ENCODE results near the gene CHST3. TPM values are rescaled to one million over a fixed set of nuclear protein-coding genes. Genes with fewer than 3 reads are reported as not detected.

The CHST3 gene
- polyA plus RNA-seq, 4 donors: 0.22 to 7.7 (median 2.5) TPM

- H3K27me3 ChIP-seq (ENCODE audit: control insufficient read depth in 3 of 3, insufficient read depth in 3 of 3, low read length in 3 of 3): no peaks in the 10 kb centered on the region
- 87 to 91% (median 90%) methylated on average over 13 of the region's 13 CpGs for WGBS, 3 donors
- no peak overlapping the region for H3K4me3 ChIP-seq (ENCODE audit: low read depth in 1 of 3, low read length in 3 of 3)
- H3K27ac ChIP-seq (ENCODE audit: low read depth in 1 of 3, low read length in 2 of 3): no peak overlapping the region
- DNase-seq (no peak), FAIRE-seq (no peak)
- peaks cover 0 to 17% (median 0%) of the 10 kb centered on the region in 3 donors for H3K4me1 ChIP-seq (ENCODE audit: control insufficient read depth in 3 of 3, insufficient read depth in 2 of 3, low read depth in 1 of 3, low read length in 2 of 3)
- H3K36me3 ChIP-seq (ENCODE audit: control insufficient read depth in 3 of 3, insufficient read depth in 2 of 3, low read depth in 1 of 3, low read length in 3 of 3): no peaks in the 10 kb centered on the region
- H3K9me3 ChIP-seq (ENCODE audit: control insufficient read depth in 2 of 2, insufficient read depth in 1 of 2, low read depth in 1 of 2, low read length in 1 of 2): no peaks in the 10 kb centered on the region
Measured at GRCh38 chr10:72035252-72035887, 71.2 kb downstream of the CHST3 start.

DNA sequence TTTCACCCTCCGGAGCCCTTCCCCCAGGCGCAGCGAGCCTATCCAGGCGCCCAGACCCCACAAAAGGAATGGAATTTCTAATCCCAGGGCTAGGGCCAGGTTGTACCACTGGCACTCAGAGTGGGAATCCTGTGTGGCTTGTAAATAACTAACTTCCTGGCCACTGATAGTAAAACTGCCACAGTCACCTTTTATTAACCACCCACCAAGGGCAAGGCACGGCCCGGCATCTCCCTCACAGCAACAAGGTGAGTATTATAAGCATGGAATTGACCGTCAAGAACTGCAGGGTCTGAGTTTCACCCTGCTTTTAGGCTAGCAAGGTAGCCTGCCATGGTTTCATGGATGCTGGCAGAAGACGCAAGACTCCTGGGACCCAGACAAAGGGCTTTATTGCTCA is 73.1 kb downstream of the CHST3 start:
- H3K36me3 ChIP-seq (ENCODE audit: control insufficient read depth in 3 of 3, insufficient read depth in 2 of 3, low read depth in 1 of 3, low read length in 3 of 3): no peaks in the 10 kb centered on the region
- DNase-seq: no peak
- no peaks in the 10 kb centered on the region for H3K9me3 ChIP-seq (ENCODE audit: control insufficient read depth in 2 of 2, insufficient read depth in 1 of 2, low read depth in 1 of 2, low read length in 1 of 2)
- H3K4me1 ChIP-seq (ENCODE audit: control insufficient read depth in 3 of 3, insufficient read depth in 2 of 3, low read depth in 1 of 3, low read length in 2 of 3): peaks cover 0 to 7% (median 0%) of the 10 kb centered on the region in 3 donors
- no peak overlapping the region for H3K27ac ChIP-seq (ENCODE audit: low read depth in 1 of 3, low read length in 2 of 3)
- FAIRE-seq: no peak
- no peak overlapping the region for H3K4me3 ChIP-seq (ENCODE audit: low read depth in 1 of 3, low read length in 3 of 3)
- WGBS, 3 donors: 85 to 92% (median 91%) methylated on average over 8 of the region's 8 CpGs
- H3K27me3 ChIP-seq (ENCODE audit: control insufficient read depth in 3 of 3, insufficient read depth in 3 of 3, low read length in 3 of 3): no peaks in the 10 kb centered on the region

DNA sequence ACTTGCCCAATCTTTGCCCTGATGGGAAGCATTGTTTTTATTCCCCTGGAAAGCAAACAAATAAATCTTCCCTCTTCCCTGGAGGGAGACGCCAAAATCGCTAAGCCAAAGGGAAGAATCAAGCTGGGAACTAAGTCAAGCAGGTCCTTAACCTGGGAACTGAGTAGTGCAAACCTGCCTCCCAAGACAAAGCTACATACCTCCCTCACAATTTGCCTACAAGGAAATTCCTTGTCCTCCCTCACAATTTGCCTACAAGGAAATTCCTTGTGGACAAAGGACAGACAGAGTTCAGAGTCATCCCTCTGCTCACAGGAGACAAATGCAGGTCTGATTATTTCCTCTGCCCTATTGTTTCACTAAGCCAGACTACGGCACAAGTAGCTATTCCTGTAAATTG is 73.6 kb downstream of the CHST3 start:
- no peaks in the 10 kb centered on the region for H3K9me3 ChIP-seq (ENCODE audit: control insufficient read depth in 2 of 2, insufficient read depth in 1 of 2, low read depth in 1 of 2, low read length in 1 of 2)
- 60 to 86% (median 71%) methylated on average over 3 of the region's 3 CpGs for WGBS, 3 donors
- no peaks in the 10 kb centered on the region for H3K27me3 ChIP-seq (ENCODE audit: control insufficient read depth in 3 of 3, insufficient read depth in 3 of 3, low read length in 3 of 3)
- FAIRE-seq (no peak), DNase-seq (no peak)
- H3K4me3 ChIP-seq (ENCODE audit: low read depth in 1 of 3, low read length in 3 of 3): no peak overlapping the region
- H3K4me1 ChIP-seq (ENCODE audit: control insufficient read depth in 3 of 3, insufficient read depth in 2 of 3, low read depth in 1 of 3, low read length in 2 of 3): peaks cover 0 to 7% (median 0%) of the 10 kb centered on the region in 3 donors
- no peaks in the 10 kb centered on the region for H3K36me3 ChIP-seq (ENCODE audit: control insufficient read depth in 3 of 3, insufficient read depth in 2 of 3, low read depth in 1 of 3, low read length in 3 of 3)
- H3K27ac ChIP-seq (ENCODE audit: low read depth in 1 of 3, low read length in 2 of 3): no peak overlapping the region

DNA sequence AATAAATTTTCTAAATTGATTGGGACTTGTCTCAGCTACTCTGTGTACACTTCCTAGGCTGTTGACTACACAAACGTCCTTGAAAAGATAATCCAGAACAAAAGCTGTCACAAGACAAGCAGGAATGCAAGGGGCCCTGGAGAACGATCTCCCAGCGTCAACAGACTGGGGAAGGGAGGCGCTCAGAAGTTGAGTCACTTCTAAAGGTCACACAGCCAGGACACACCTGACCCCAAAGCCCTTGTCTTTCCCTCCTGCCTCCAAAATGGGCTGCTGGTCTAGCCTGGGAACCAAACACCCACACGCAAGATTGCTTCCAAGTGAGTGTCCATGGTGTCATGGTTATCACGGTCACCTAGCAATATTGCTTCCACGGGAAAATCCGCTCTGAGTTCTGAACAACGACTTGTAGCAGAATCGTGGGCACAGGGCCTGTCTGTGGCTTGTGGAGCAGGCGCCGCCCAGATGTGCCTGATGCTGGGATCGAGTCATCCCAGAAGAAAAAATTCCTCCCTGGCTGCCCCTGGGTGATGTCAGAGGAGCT is 74.3 kb downstream of the CHST3 start:
- Histone ChIP-seq H3K4me1 (ENCODE audit: control insufficient read depth in 3 of 3, insufficient read depth in 2 of 3, low read depth in 1 of 3, low read length in 2 of 3) (peaks cover 0 to 7% (median 0%) of the 10 kb centered on the region in 3 donors), H3K27me3 (ENCODE audit: control insufficient read depth in 3 of 3, insufficient read depth in 3 of 3, low read length in 3 of 3) (no peaks in the 10 kb centered on the region), H3K36me3 (ENCODE audit: control insufficient read depth in 3 of 3, insufficient read depth in 2 of 3, low read depth in 1 of 3, low read length in 3 of 3) (no peaks in the 10 kb centered on the region), H3K27ac (ENCODE audit: low read depth in 1 of 3, low read length in 2 of 3) (no peak overlapping the region), H3K4me3 (ENCODE audit: low read depth in 1 of 3, low read length in 3 of 3) (no peak overlapping the region), H3K9me3 (ENCODE audit: control insufficient read depth in 2 of 2, insufficient read depth in 1 of 2, low read depth in 1 of 2, low read length in 1 of 2) (no peaks in the 10 kb centered on the region)
- DNase-seq (peak in 1 of 2 donors; percentile 39), FAIRE-seq (no peak)
- WGBS, 3 donors: 63 to 72% (median 70%) methylated on average over 13 of the region's 13 CpGs

- no peak for DNase-seq
- Histone ChIP-seq H3K27ac (ENCODE audit: low read depth in 1 of 3, low read length in 2 of 3) (no peak overlapping the region), H3K27me3 (ENCODE audit: control insufficient read depth in 3 of 3, insufficient read depth in 3 of 3, low read length in 3 of 3) (no peaks in the 10 kb centered on the region), H3K4me1 (ENCODE audit: control insufficient read depth in 3 of 3, insufficient read depth in 2 of 3, low read depth in 1 of 3, low read length in 2 of 3) (peaks cover 0 to 7% (median 0%) of the 10 kb centered on the region in 3 donors), H3K36me3 (ENCODE audit: control insufficient read depth in 3 of 3, insufficient read depth in 2 of 3, low read depth in 1 of 3, low read length in 3 of 3) (no peaks in the 10 kb centered on the region), H3K9me3 (ENCODE audit: control insufficient read depth in 2 of 2, insufficient read depth in 1 of 2, low read depth in 1 of 2, low read length in 1 of 2) (no peaks in the 10 kb centered on the region), H3K4me3 (ENCODE audit: low read depth in 1 of 3, low read length in 3 of 3) (no peak overlapping the region)
- WGBS, 3 donors: 73 to 82% (median 80%) methylated on average over 9 of the region's 9 CpGs
- FAIRE-seq: no peak
Measured at GRCh38 chr10:72039377-72039776, 75.2 kb downstream of the CHST3 start.

DNA sequence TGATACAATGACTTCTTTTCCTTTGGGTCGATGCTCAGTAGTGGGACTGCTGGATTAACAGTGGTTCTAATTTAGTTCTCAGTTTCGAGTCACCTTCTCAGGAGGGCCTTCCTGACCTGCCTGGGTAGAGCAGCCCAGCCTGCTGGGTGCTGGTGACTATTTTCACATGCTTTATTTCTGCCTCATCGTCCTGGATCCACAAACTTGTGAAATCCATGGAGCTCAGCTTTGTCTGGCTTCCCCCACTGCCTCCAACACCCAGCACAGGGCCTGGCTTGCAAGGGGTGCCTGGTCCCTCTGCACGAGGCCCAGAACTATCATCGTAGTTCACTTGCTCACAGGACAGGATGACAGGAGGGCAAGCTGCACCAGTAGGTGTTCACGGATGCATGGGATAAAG is 77.3 kb downstream of the CHST3 start:
- DNase-seq: no peak
- no peak overlapping the region for H3K4me3 ChIP-seq (ENCODE audit: low read depth in 1 of 3, low read length in 3 of 3)
- peaks cover 0 to 3% of the 10 kb centered on the region in 2 donors for H3K9me3 ChIP-seq (ENCODE audit: control insufficient read depth in 2 of 2, insufficient read depth in 1 of 2, low read depth in 1 of 2, low read length in 1 of 2)
- H3K27me3 ChIP-seq (ENCODE audit: control insufficient read depth in 3 of 3, insufficient read depth in 3 of 3, low read length in 3 of 3): no peaks in the 10 kb centered on the region
- peaks cover 0 to 7% (median 0%) of the 10 kb centered on the region in 3 donors for H3K4me1 ChIP-seq (ENCODE audit: control insufficient read depth in 3 of 3, insufficient read depth in 2 of 3, low read depth in 1 of 3, low read length in 2 of 3)
- no peak for FAIRE-seq
- H3K27ac ChIP-seq (ENCODE audit: low read depth in 1 of 3, low read length in 2 of 3): no peak overlapping the region
- 83 to 90% (median 87%) methylated on average over 6 of the region's 6 CpGs for WGBS, 3 donors
- H3K36me3 ChIP-seq (ENCODE audit: control insufficient read depth in 3 of 3, insufficient read depth in 2 of 3, low read depth in 1 of 3, low read length in 3 of 3): no peaks in the 10 kb centered on the region

- H3K27me3 ChIP-seq (ENCODE audit: control insufficient read depth in 3 of 3, insufficient read depth in 3 of 3, low read length in 3 of 3): no peaks in the 10 kb centered on the region
- no peak overlapping the region for H3K4me3 ChIP-seq (ENCODE audit: low read depth in 1 of 3, low read length in 3 of 3)
- H3K4me1 ChIP-seq (ENCODE audit: control insufficient read depth in 3 of 3, insufficient read depth in 2 of 3, low read depth in 1 of 3, low read length in 2 of 3): no peaks in the 10 kb centered on the region
- 81 to 85% (median 81%) methylated on average over 10 of the region's 10 CpGs for WGBS, 3 donors
- peaks cover 0 to 4% of the 10 kb centered on the region in 2 donors for H3K9me3 ChIP-seq (ENCODE audit: control insufficient read depth in 2 of 2, insufficient read depth in 1 of 2, low read depth in 1 of 2, low read length in 1 of 2)
- no peaks in the 10 kb centered on the region for H3K36me3 ChIP-seq (ENCODE audit: control insufficient read depth in 3 of 3, insufficient read depth in 2 of 3, low read depth in 1 of 3, low read length in 3 of 3)
- no peak for DNase-seq
- FAIRE-seq: no peak
- no peak overlapping the region for H3K27ac ChIP-seq (ENCODE audit: low read depth in 1 of 3, low read length in 2 of 3)
Measured at GRCh38 chr10:72043016-72043834, 79.0 kb downstream of the CHST3 start.

DNA sequence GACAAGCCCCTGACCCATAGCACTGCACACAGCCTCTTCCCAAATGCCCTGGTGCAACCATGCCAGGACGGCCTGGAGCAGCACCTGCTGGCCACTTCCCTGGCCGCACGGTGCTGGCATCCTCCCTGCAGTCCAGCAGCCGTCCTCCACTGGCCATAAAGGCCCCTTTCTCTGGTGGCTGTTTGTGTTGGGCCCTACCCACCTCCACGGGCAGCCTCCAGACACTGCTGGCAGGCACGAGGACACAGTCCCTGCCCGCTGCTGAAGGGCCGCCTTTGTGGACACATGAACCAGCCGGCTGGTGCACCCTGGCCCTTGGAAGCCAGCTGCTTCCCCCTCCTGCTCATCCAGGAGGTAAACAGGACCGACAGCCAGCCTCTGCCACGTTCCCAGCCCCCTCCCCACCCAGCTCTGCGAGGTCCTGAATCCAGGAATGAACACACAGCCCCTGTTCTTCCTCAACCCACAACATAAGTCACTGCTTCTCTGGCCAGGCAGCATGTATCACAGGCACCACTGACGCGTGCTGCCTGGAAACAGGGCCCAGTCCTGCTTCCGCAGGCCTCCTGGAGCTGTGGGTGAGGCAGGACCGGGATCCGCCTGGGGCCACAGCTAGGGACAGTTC is 80.3 kb downstream of the CHST3 start:
- Histone ChIP-seq H3K4me1 (ENCODE audit: control insufficient read depth in 3 of 3, insufficient read depth in 2 of 3, low read depth in 1 of 3, low read length in 2 of 3) (no peaks in the 10 kb centered on the region), H3K9me3 (ENCODE audit: control insufficient read depth in 2 of 2, insufficient read depth in 1 of 2, low read depth in 1 of 2, low read length in 1 of 2) (peaks cover 0 to 8% of the 10 kb centered on the region in 2 donors), H3K27ac (ENCODE audit: low read depth in 1 of 3, low read length in 2 of 3) (no peak overlapping the region), H3K4me3 (ENCODE audit: low read depth in 1 of 3, low read length in 3 of 3) (no peak overlapping the region), H3K36me3 (ENCODE audit: control insufficient read depth in 3 of 3, insufficient read depth in 2 of 3, low read depth in 1 of 3, low read length in 3 of 3) (no peaks in the 10 kb centered on the region), H3K27me3 (ENCODE audit: control insufficient read depth in 3 of 3, insufficient read depth in 3 of 3, low read length in 3 of 3) (no peaks in the 10 kb centered on the region)
- FAIRE-seq: no peak
- DNase-seq: peak in 1 of 2 donors; percentile 26
- WGBS, 3 donors: 54 to 71% (median 58%) methylated on average over 15 to 17 of the region's 17 CpGs
